Caki2 (cell line): ENCODE data around the gene UNC5CL. TPM values are rescaled to one million over a fixed set of nuclear protein-coding genes. Genes with fewer than 3 reads are reported as not detected.

ENCODE experiments used
- DNase-seq: peaks from one replicate; pipeline ENCODE4 v3.0.0-alpha.2; 2015; ENCODE audit warnings: low read depth
- in situ Hi-C: cut with HindIII; loops from 2 replicates; pipeline ENCODE4 v1.10.0; 2016; ENCODE audit warnings: low sequenced_read_pairs, low pct_unique_long_range_greater_than_20kb, mixed read lengths
- total RNA-seq: library from RNA; depleted of rRNA; stranded (reverse); fragments of >200 nt; shearing (Covaris generic); gene quantifications from 2 replicates; pipeline ENCODE4 v1.2.3, GENCODE V29; 2014; ENCODE audit warnings: low replicate concordance; rRNA removed

UNC5CL gene
- total RNA-seq, 1 experiment from 2014 or later: 4.4 TPM

DNA sequence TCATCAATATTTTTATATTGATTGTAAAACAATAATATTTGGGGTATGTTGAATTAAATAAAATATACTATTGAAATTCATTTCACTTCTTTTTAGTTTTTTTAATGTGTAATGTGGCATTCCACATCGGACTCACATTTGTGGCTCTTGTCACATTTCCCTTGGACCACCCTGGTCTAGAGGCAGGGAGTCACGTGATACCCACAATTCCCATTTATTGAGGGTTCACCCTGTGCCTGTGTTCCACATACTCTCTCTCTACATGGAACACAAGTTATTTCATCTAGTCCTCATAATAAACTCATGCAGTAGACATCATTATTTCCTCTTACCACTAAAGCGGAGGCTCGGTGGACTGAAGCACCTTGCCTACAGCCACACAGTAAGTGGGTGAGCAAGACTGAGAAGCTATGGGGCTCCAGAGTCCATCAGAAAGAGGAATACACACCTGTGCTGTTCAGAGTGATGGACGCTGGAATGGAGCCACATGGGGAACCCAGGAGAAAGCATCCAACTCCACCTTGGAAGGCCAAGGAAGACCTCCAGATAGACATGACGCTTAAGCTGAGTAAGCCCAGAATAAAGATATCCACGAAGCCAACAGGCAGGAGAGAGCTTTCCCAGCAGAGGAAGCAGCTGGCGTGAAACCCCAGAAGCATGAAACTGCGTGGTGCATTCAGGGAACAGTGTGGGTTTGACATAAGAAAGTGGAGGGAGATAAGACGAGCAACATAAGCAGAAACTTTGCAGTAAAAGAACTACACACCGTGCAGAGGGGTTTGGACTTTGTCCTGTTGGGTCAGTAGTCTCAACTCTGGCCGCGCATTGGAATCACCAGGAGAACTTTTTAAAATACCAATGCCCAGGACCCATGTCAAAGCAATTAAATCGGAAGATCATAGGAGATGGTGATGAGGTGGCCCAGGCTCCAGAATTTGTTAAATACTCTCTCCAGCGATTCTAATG, 49.5 kb downstream of the UNC5CL start:
- in situ Hi-C loops: no loop called here
- no peak for DNase-seq

DNA sequence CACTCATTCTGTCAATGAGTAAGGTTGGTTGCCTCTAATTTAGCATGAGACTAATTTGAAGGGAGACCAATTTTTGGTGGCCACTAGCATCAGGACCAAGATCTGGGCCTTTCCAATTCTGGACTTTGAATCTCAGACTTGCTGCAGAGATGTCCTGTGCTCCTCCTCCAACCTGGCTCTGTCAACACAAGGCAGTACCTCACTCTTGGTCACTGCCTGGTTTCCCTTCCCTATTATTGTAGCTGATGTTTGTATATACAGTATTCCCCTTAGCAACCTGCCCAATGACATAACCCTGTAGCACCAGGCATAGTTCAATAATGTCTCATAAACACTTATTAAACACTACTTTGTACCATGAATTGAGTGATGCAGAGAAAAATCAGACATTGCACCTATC, 50.4 kb downstream of the UNC5CL start:
- DNase-seq: no peak
- in situ Hi-C loops: no loop called here

DNA sequence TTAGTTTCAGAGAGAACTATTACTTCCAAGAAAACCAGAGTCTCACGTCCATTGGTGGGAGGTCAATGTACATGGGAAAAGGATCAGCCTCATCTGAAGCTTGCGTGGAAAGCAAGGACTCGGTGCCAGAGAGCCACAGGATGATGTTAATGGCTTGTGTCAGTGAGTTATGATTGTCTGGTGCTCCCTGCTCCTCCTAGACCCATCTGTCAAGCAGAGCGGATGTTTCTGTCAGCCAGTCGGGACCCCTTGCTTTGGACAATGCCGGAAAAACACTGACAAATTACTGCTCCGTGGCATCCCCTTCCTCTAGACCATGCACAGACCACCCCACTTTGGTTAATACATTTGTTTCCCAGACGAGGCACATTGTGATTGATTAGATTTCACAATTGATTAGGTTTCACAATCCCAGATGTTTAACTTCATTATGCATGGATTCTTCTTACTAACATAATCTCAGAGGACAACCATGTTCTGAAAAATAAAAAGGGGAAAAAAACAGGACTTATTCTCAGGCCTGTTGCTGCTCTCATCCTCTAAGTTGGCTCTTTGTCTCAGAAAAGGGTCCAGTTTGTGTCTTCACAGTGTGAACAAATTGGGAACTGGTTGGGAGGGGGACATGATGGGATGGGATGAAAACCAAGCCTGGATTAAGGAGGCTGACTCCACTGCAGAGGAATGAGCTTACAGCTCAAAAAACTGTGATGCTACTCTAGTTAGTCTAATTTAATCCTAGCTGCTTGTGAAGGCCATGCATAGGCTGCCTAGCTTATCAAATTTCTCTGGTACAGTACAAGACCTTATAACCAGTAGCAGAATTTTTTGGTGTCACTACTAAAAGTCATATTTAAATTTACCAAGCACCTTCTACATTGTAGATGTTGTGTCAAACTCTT, 51.9 kb downstream of the UNC5CL start:
- no peak for DNase-seq
- in situ Hi-C loops: no loop called here

DNA sequence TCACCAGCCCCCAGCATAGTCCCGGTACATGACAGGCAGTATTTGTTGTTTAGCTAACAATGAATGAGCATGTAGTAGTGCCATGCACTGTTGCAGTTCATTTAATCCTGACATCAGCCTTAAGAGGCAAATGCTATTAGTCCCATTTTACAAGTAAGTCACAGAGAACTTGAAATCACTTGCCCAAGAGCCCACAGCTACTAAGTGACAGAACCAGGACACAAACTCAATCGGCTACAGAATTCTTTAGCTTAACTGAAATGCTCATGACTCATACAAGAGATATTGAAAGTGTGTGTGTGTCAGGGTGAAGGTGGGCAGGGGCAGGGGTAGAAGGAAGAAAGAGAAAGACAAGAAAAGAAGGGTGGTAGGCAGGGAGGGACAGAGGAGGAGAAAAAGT, 52.7 kb downstream of the UNC5CL start:
- DNase-seq: no peak
- in situ Hi-C loops: no loop called here

DNA sequence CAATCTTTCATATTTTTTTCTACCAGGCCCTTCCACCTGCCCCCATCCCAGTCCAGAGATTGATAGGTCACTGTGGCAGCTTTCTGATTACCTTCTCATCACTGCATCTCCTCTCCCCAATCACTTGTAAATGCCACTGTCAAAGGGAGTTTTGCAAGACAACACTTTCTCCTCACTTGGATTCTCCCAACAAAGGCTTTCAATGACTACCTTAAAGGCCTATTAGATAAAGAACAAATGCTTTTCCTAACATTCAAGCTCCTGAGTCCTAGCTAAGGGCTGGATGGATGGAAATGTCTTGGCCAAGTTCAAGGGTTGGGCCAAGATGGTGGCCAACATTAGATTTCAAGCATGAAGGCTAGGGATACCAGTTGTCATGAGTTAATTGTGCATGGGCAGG, 55.3 kb downstream of the UNC5CL start:
- in situ Hi-C loops: no loop called here
- DNase-seq: no peak

DNA sequence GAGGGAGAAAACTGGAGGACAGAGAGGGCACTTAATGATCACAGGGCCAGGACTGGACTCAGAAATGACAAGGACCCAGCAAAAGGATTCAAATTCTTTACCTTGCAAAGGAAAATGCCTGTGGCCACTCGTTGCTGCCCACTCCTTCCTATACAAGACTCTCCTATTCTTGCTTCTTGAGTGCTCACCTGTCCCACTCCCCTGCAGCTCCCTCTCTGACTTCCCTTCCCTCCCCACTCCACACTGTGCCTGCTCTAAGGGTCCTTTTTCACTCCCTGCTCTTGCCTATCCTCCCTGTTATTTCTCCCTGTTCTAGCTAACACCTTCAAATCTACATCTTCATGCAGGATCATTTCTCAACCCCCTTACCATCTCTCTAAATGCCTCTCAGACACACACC, 56.1 kb downstream of the UNC5CL start:
- in situ Hi-C loops: no loop called here
- no peak for DNase-seq

DNA sequence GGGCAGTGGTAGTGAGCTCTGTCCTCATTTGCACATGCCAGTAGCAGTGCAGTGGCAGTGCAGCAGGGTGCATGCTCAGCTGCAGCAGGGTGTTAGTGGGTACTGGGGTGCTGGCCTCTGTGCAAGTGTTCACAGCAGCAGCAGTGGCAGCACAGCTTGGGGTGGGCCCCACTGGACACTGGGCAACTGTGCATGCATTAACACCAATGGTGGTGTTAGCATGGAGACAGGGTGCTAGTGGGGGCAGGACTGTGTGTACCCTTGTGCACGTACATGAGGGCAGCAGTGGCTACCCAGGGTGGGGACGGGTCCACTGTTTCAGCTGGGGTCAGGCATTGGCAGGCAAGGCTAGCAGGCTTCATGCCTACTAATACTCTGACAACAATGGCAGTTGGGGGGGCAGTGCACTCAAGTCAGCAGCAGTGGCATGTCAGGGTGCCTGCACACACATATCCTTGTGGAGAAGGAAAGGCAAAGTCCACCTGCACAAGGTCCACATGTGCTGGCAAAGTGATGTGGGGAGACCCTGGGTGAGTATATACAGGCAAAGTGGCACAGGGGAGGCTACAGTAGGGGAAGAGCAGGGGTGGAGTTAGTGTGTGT, 60.2 kb downstream of the UNC5CL start:
- no peak for DNase-seq
- in situ Hi-C loops: no loop called here

DNA sequence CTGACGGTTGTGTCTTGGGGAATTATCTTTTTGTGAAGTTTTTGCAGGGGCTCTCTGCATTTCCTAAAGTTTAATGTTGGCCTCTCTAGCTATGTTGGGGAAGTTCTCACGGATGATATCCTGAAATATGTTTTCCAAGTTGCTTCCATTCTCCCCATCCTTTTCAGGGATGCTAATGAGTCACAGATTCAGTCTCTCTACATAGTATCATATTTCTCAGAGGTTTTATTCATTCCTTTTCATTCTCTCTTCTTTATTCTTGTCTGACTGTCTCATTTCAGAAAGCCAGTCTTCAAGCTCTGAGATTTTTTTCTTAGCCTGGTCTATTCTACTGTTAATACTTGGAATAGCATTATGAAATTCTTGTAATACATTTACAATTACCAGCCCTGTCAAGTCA, 61.3 kb downstream of the UNC5CL start:
- in situ Hi-C loops: no loop called here
- DNase-seq: no peak

DNA sequence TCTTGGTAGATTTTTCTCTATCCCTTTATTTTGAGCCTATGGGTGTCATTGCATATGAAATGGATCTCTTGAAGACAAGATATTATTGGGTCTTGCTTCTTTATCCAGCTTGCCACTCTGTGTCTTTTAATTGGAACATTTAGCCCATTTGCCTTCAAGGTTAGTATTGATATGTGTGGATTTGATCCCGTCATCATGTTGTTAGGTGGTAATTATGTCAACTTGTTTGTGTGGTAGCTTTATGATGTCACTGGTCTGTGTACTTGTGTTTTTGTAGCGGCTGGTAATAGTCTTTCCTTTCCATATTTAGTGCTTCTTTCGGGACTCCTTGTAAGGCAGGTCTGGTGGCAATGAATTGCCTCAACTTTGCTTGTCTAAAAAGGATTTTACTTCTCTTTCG, 61.9 kb downstream of the UNC5CL start:
- in situ Hi-C loops: no loop called here
- DNase-seq: no peak

Other genes with a start within 250 kb of the UNC5CL start
- not detected in 2 replicates for gene TSPO2, start 3.2 kb upstream of the UNC5CL start, total RNA-seq
- not detected in 2 replicates for gene APOBEC2, start 14.0 kb upstream of the UNC5CL start, total RNA-seq
- gene OARD1, start 33.1 kb upstream of the UNC5CL start, total RNA-seq: 12.4 and 34.2 TPM in 2 replicates
- gene NFYA, start 33.8 kb upstream of the UNC5CL start, total RNA-seq: 25.7 and 29.6 TPM in 2 replicates
- not detected in 2 replicates for gene TREML1, start 115.1 kb upstream of the UNC5CL start, total RNA-seq
- gene TREM2, start 123.9 kb upstream of the UNC5CL start, total RNA-seq: not detected in 2 replicates
- not detected in 2 replicates for gene TREML2, start 161.9 kb upstream of the UNC5CL start, total RNA-seq
- not detected in 2 replicates for gene TREML4, start 189.1 kb upstream of the UNC5CL start, total RNA-seq
- gene TREM1, start 247.5 kb upstream of the UNC5CL start, total RNA-seq: not detected in 2 replicates